Adrenal gland (tissue), 12 donors: ENCODE measurements around the gene HLCS. TPM values are rescaled to one million over a fixed set of nuclear protein-coding genes. Genes with fewer than 3 reads are reported as not detected.

Experiments
- DNase-seq, 7 donors: peaks; one replicate each; pipeline ENCODE4 v3.0.0-alpha.2; 2019 to 2020
- H3K27ac ChIP-seq, 5 donors: fragments of 200-600 bp; sonication (generic) in 4 of 5; 1 replicate in 3 of 5; 2 replicates in 2 of 5; pipeline versions ENCODE4 v1.5.1 to v1.8.0; 2016 to 2020; ENCODE audit warnings: mild to moderate bottlenecking in 1 of 5
- H3K27me3 ChIP-seq: fragments of 200-600 bp; 2 replicates; pipeline ENCODE4 v1.8.0; 2021
- H3K36me3 ChIP-seq, 2 donors: fragments of 200-600 bp; replicated peaks in 1 of 2; 1 replicate in 1 of 2; 2 replicates in 1 of 2; pipeline versions ENCODE4 v1.5.1 to v1.8.0; 2018 to 2022
- H3K4me1 ChIP-seq, 2 donors: fragments of 200-600 bp; replicated peaks in 1 of 2; 1 replicate in 1 of 2; 2 replicates in 1 of 2; pipeline versions ENCODE4 v1.5.1 to v1.8.0; 2018 to 2021
- H3K4me3 ChIP-seq, 4 donors: fragments of 200-600 bp; sonication (generic) in 3 of 4; one replicate each; pipeline ENCODE4 v1.5.1; 2016 to 2018
- H3K9me3 ChIP-seq, 3 donors: fragments of 200-600 bp; sonication (generic) in 1 of 3; replicated peaks in 1 of 3; 1 replicate in 2 of 3; 2 replicates in 1 of 3; pipeline versions ENCODE4 v1.5.1 to v1.8.0; 2016 to 2021
- POLR2A ChIP-seq, 2 donors: fragments of 450-650 bp; IDR thresholded peaks; one replicate each; pipeline ENCODE4 v1.6.1; 2017; ENCODE audit warnings: antibody characterized with exemption in 2 of 2, mild to moderate bottlenecking in 2 of 2, moderate library complexity in 1 of 2
- WGBS, 4 donors: extraction: QIAGEN DNeasy Blood & Tissue Kit in 2 of 4; methylation state at CpG; one replicate each; pipeline versions ENCODE4 v1.1.5 to v1.1.7; 2013 to 2017; 5-methylcytosine and 5-hydroxymethylcytosine counted together
- intact Hi-C, 2 donors: fragments of 100-400 bp; cut with DNase I; formaldehyde crosslinking; loops; one replicate each; pipeline versions ENCODE4 v1.14.1 to v1.15.0; 2022 to 2023
- polyA plus RNA-seq, 3 donors: library from polyadenylated mRNA; stranded (reverse); fragments of 200-250 nt in 2 of 3; fragments of 350-450 nt in 1 of 3; fragmentation: Illumina TruSeq in 1 of 3; extraction: RNeasy Lipid Tissue Mini Kit (QIAGEN cat#74804) in 1 of 3; gene quantifications; one replicate each; pipeline ENCODE4 v1.2.3, GENCODE V29; 2013 to 2014
- total RNA-seq, 9 donors: library from RNA; depleted of rRNA in 4 of 9; stranded (reverse); fragments of >200 nt in 4 of 9; fragments of 120-200 nt in 1 of 9; fragmentation: NEBNext Ultra II Directional in 1 of 9; extraction: Animal tissue kit (Norgen Biotek cat#: 25700) in 1 of 9; gene quantifications; one replicate each; pipeline versions ENCODE4 v1.1.0 to v1.2.4, GENCODE V29; 2013 to 2023
- TF ChIP-seq, protein P1 (sequence below), 6 experiments: fragments of 450-650 bp in 4 of 6; fragments of 200-600 bp in 2 of 6; sonication (generic) in 1 of 6; IDR thresholded peaks; 1 replicate in 5 of 6; 2 replicates in 1 of 6; pipeline versions ENCODE4 v1.5.1 to v1.8.0; 2016 to 2021; ENCODE audit warnings: antibody characterized with exemption in 6 of 6, mild to moderate bottlenecking in 2 of 6, moderate library complexity in 1 of 6
- donor health status: healthy with polysubstance abuse.
- donor health status: Bipolar disorder and iron deficiency.
- donor health status: DM: yes; HTN: yes; CAD: no.
- donor health status: DM: no; HTN: no; CAD: no.
- donor health status: DM: no; HTN: no; CAD: no.
- donor health status: DM: yes; HTN: yes; CAD: no.

Gene HLCS
- total and polyA plus RNA-seq, 12 donors, result 4.4 to 34.4 (median 19.8) TPM

DNA sequence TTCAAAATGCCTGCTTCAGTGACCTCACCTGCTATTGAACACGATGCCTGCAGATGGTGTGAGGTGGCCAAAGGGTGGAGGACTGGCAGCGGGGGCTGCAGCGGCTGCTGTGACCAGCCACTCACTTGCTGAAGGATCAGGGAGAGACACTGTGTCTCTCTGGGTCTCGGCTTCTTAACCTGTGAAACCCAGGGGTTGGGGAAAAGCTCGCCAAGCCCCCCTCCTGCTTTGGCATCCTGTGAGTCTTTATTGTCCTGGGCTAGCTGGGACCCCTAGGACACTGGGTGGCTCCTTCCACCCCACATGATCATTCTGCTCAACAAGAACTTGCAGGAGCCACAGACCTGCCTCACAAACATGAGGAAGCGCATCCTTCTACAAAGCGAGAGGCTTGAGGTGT lies 154.7 kb downstream of the HLCS start:
- Histone ChIP-seq H3K27me3 (no peaks in the 10 kb centered on the region), H3K4me3 (no peak overlapping the region), H3K36me3 (no peaks in the 10 kb centered on the region), H3K27ac (no peak overlapping the region), H3K9me3 (no peaks in the 10 kb centered on the region), H3K4me1 (no peaks in the 10 kb centered on the region)
- WGBS, 4 donors, result 92 to 100% (median 94%) methylated on average over 7 of the region's 7 CpGs
- TF ChIP-seq POLR2A (IDR thresholded peaks at IDR 0.05), result no peak
- TF ChIP-seq, protein P1, sequence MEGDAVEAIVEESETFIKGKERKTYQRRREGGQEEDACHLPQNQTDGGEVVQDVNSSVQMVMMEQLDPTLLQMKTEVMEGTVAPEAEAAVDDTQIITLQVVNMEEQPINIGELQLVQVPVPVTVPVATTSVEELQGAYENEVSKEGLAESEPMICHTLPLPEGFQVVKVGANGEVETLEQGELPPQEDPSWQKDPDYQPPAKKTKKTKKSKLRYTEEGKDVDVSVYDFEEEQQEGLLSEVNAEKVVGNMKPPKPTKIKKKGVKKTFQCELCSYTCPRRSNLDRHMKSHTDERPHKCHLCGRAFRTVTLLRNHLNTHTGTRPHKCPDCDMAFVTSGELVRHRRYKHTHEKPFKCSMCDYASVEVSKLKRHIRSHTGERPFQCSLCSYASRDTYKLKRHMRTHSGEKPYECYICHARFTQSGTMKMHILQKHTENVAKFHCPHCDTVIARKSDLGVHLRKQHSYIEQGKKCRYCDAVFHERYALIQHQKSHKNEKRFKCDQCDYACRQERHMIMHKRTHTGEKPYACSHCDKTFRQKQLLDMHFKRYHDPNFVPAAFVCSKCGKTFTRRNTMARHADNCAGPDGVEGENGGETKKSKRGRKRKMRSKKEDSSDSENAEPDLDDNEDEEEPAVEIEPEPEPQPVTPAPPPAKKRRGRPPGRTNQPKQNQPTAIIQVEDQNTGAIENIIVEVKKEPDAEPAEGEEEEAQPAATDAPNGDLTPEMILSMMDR (IDR thresholded peaks at IDR 0.05), result no peak
- intact Hi-C loops, result no loop called here
- no peak for DNase-seq

DNA sequence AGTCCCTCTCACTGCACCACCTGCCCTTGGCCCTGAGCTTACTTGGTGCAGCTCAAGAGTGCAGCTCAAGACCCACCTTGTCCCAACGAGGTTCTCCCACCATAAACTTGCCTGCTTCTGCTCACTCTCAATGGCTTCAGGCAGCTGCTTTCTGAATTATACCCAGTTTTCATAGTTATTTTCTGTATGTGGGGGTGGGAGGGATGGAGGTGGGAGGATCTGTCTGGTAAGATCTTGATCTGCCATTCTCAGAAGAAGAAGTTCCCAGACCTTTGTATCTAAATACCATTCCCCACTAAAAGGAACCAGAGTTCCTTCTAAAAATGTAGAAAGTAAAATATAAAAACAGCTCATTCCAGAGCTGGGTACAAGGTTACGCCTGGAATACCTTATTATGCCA lies 156.0 kb downstream of the HLCS start:
- no peak overlapping the region for H3K27ac ChIP-seq
- H3K4me3 ChIP-seq, result no peak overlapping the region
- WGBS, 4 donors, result 91 to 98% (median 93%) methylated on average over 2 of the region's 2 CpGs
- no peaks in the 10 kb centered on the region for H3K27me3 ChIP-seq
- H3K4me1 ChIP-seq, result no peaks in the 10 kb centered on the region
- DNase-seq, result no peak
- H3K36me3 ChIP-seq, result no peaks in the 10 kb centered on the region
- H3K9me3 ChIP-seq, result no peaks in the 10 kb centered on the region
- TF ChIP-seq, protein P1 (IDR thresholded peaks at IDR 0.05), result no peak
- no peak for TF ChIP-seq POLR2A (IDR thresholded peaks at IDR 0.05)
- intact Hi-C loops, result no loop called here

DNA sequence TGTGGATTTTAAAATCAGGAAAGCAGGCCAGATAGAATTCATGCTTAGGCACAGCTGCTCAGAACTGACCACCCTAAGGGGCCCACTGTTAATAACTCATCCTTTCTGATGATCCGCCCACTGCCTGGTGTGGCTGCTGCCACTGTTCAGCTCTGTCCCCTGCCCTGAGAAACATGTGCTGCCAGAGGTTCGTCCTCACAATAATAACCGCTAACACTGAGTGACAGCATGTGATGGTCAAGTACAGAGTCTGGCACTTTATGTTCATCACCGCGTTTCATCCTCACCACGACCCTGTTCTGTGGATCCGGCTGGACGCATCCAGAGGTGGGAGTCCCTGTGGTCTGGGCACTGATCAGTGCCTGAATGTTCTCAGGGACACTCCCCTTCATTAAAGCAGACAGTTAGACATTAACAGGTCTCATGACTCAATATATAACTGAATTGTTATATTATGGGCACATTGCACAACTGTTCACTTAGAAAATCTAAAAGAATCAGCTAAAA lies 159.0 kb downstream of the HLCS start:
- no peaks in the 10 kb centered on the region for H3K4me1 ChIP-seq
- H3K4me3 ChIP-seq, result no peak overlapping the region
- no peak for TF ChIP-seq POLR2A (IDR thresholded peaks at IDR 0.05)
- TF ChIP-seq, protein P1 (IDR thresholded peaks at IDR 0.05), result no peak
- H3K9me3 ChIP-seq, result no peaks in the 10 kb centered on the region
- no peak for DNase-seq
- WGBS, 4 donors, result 87 to 94% (median 90%) methylated on average over 8 of the region's 8 CpGs
- no peak overlapping the region for H3K27ac ChIP-seq
- H3K36me3 ChIP-seq, result no peaks in the 10 kb centered on the region
- no peaks in the 10 kb centered on the region for H3K27me3 ChIP-seq
- intact Hi-C loops, result no loop called here

DNA sequence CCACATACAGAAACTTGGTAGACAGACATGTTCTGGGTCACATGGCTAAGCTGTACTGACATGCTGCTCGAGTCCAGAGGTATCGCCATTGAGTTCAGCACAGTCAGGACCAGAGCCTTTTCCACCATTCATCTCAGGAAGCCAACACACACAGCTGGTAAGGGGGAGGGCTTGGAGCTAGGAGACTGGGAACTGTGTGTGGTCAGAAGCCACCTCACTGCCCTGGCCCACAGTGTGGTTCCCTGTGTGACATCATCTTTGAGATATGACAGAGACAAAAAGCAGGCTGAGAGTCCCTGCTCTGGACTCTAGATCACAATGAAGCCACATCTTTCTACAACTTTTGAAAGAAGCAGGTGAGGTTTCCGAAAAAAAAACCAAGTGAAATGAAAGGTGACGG lies 160.4 kb downstream of the HLCS start:
- Histone ChIP-seq H3K36me3 (no peaks in the 10 kb centered on the region), H3K9me3 (no peaks in the 10 kb centered on the region), H3K27ac (no peak overlapping the region), H3K4me1 (no peaks in the 10 kb centered on the region), H3K27me3 (no peaks in the 10 kb centered on the region), H3K4me3 (no peak overlapping the region)
- DNase-seq, result no peak
- TF ChIP-seq, protein P1 (IDR thresholded peaks at IDR 0.05), result no peak
- TF ChIP-seq POLR2A (IDR thresholded peaks at IDR 0.05), result no peak
- intact Hi-C loops, result no loop called here
- WGBS, 4 donors, result 92 to 97% (median 96%) methylated on average over 4 of the region's 4 CpGs
